CD4-positive, alpha-beta T cell (primary cell): ENCODE measurements around the gene OTOGL. TPM values are rescaled to one million over a fixed set of nuclear protein-coding genes. Genes with fewer than 3 reads are reported as not detected.

ENCODE experiments used
- ATAC-seq: fragments of 200-7000 bp; cut with Tn5 transposase; one replicate; pipeline ENCODE4 v1.10.0; 2022; ENCODE audit warnings: mild to moderate bottlenecking; ENCODE audit not compliant: poor library complexity
- CTCF ChIA-PET: fragments of 350-600 bp; sonication (Branson Sonifier 250); formaldehyde crosslinking; loops from one replicate; lab custom pipeline; 2021; ENCODE audit warnings: antibody characterized with exemption, inconsistent platforms; lab: Charles Lee
- POLR2A ChIA-PET: fragments of 350-600 bp; sonication (Branson Sonifier 250); formaldehyde crosslinking; loops from one replicate; lab custom pipeline; 2021; ENCODE audit warnings: antibody characterized with exemption, inconsistent platforms; lab: Charles Lee
- DNase-seq, 14 experiments: peaks; one replicate each; pipeline ENCODE4 v3.0.0-alpha.2; 2013 to 2020; ENCODE audit warnings: mixed read lengths in 2 of 14
- H3K27ac ChIP-seq, 2 donors: one replicate each; pipeline versions ENCODE4 v1.5.1 to v1.7.0; 2013; ENCODE audit warnings: low read length in 2 of 2, low read depth in 1 of 2, mild to moderate bottlenecking in 1 of 2
- H3K27me3 ChIP-seq, 2 experiments: 1 replicate in 1 of 2; 2 replicates in 1 of 2; pipeline versions ENCODE4 v1.6.1 to v1.7.0; 2013; ENCODE audit warnings: low read length in 2 of 2, control low read depth in 1 of 2, mild to moderate bottlenecking in 1 of 2, moderate library complexity in 1 of 2; ENCODE audit not compliant: insufficient read depth in 2 of 2, control insufficient read depth in 1 of 2
- H3K36me3 ChIP-seq: one replicate; pipeline ENCODE4 v1.6.1; 2013; ENCODE audit warnings: low read length, control low read depth; ENCODE audit not compliant: insufficient read depth
- H3K4me1 ChIP-seq: one replicate; pipeline ENCODE4 v1.6.1; 2013; ENCODE audit warnings: low read length, control low read depth; ENCODE audit not compliant: insufficient read depth
- H3K4me3 ChIP-seq: one replicate; pipeline ENCODE4 v1.5.1; 2013; ENCODE audit warnings: mild to moderate bottlenecking, low read length, moderate library complexity
- H3K9me3 ChIP-seq, 2 experiments: 1 replicate in 1 of 2; 2 replicates in 1 of 2; pipeline versions ENCODE4 v1.6.1 to v1.7.0; 2013; ENCODE audit warnings: low read length in 2 of 2, mild to moderate bottlenecking in 2 of 2, control low read depth in 1 of 2, moderate library complexity in 1 of 2; ENCODE audit not compliant: control insufficient read depth in 1 of 2, insufficient read depth in 1 of 2
- H3K27ac Mint-ChIP-seq: one replicate; pipeline ENCODE4 v1.8.0; 2020; ENCODE audit warnings: mixed read lengths
- H3K27me3 Mint-ChIP-seq: one replicate; pipeline ENCODE4 v1.8.0; 2021; ENCODE audit warnings: mixed read lengths
- H3K36me3 Mint-ChIP-seq: one replicate; pipeline ENCODE4 v1.8.0; 2021; ENCODE audit warnings: low read depth, mixed read lengths
- H3K4me1 Mint-ChIP-seq: one replicate; pipeline ENCODE4 v1.8.0; 2021; ENCODE audit warnings: low read depth, mixed read lengths
- H3K4me3 Mint-ChIP-seq: one replicate; pipeline ENCODE4 v1.8.0; 2020; ENCODE audit warnings: mild to moderate bottlenecking, mixed read lengths
- H3K9me3 Mint-ChIP-seq: one replicate; pipeline ENCODE4 v1.8.0; 2020; ENCODE audit warnings: mixed read lengths
- intact Hi-C, 2 experiments: fragments of 100-400 bp; cut with DNase I in 1 of 2; cut with micrococcal nuclease in 1 of 2; formaldehyde crosslinking; loops; one replicate each; pipeline versions ENCODE4 v1.15.1 to v1.9.0; 2023 to 2025; cut with DNase I, micrococcal nuclease
- total RNA-seq, 174 experiments: library from RNA in 2 of 174; stranded (reverse) in 2 of 174; gene quantifications; one replicate each; pipeline ENCODE4 v1.2.3 and lab custom pipeline; 2021 to 2026
- TF ChIP-seq, protein P1 (sequence below): fragments of 200-600 bp; IDR thresholded peaks from one replicate; pipeline ENCODE4 v1.8.0; 2022; ENCODE audit warnings: antibody characterized with exemption, mild to moderate bottlenecking

The OTOGL gene
- total RNA-seq, 2 experiments from 2014 or later, result not detected

DNA sequence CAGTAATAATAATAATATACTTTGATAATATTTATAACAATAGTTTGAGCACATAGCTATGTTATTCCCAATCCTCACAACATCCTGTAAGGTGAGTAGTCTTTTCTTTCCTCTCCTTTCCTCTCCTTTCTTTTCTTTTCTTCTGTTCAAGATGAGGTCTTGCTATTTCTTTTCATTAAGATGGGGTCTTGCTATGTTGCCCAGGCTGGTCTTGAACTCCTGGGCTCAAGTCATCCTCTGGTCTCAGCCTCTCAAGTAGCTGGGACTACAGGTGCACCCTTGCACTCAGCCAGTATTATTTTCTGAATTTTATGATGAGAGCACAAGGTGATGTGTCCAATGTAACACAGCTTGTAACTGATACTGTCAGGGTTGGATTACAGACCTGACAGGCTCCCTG, 134.6 kb downstream of the OTOGL start:
- no peak overlapping the region for H3K4me3 Mint-ChIP-seq
- no peak for DNase-seq
- no peak for ATAC-seq
- H3K4me1 Mint-ChIP-seq, result no peaks in the 10 kb centered on the region
- peaks cover 8% of the 10 kb centered on the region for H3K27me3 Mint-ChIP-seq
- ChIA-PET CTCF (no interaction called here), POLR2A (no interaction called here)
- no peaks in the 10 kb centered on the region for H3K36me3 ChIP-seq
- TF ChIP-seq, protein P1, sequence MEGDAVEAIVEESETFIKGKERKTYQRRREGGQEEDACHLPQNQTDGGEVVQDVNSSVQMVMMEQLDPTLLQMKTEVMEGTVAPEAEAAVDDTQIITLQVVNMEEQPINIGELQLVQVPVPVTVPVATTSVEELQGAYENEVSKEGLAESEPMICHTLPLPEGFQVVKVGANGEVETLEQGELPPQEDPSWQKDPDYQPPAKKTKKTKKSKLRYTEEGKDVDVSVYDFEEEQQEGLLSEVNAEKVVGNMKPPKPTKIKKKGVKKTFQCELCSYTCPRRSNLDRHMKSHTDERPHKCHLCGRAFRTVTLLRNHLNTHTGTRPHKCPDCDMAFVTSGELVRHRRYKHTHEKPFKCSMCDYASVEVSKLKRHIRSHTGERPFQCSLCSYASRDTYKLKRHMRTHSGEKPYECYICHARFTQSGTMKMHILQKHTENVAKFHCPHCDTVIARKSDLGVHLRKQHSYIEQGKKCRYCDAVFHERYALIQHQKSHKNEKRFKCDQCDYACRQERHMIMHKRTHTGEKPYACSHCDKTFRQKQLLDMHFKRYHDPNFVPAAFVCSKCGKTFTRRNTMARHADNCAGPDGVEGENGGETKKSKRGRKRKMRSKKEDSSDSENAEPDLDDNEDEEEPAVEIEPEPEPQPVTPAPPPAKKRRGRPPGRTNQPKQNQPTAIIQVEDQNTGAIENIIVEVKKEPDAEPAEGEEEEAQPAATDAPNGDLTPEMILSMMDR, result no peak
- no peak overlapping the region for H3K27ac ChIP-seq
- H3K27ac Mint-ChIP-seq, result no peak overlapping the region
- H3K9me3 ChIP-seq, result no peaks in the 10 kb centered on the region
- no peaks in the 10 kb centered on the region for H3K36me3 Mint-ChIP-seq
- no peaks in the 10 kb centered on the region for H3K9me3 Mint-ChIP-seq
- H3K27me3 ChIP-seq, result no peaks in the 10 kb centered on the region
- H3K4me3 ChIP-seq, result no peak overlapping the region
- intact Hi-C loops, result no loop called here
- no peaks in the 10 kb centered on the region for H3K4me1 ChIP-seq

- ChIA-PET POLR2A (no interaction called here), CTCF (no interaction called here)
- intact Hi-C loops, result no loop called here
- peaks cover 2% of the 10 kb centered on the region for H3K9me3 Mint-ChIP-seq
- H3K9me3 ChIP-seq, result no peaks in the 10 kb centered on the region
- H3K4me3 Mint-ChIP-seq, result no peak overlapping the region
- no peak for ATAC-seq
- no peaks in the 10 kb centered on the region for H3K36me3 ChIP-seq
- no peak overlapping the region for H3K27ac Mint-ChIP-seq
- no peaks in the 10 kb centered on the region for H3K36me3 Mint-ChIP-seq
- H3K4me1 ChIP-seq, result no peaks in the 10 kb centered on the region
- no peaks in the 10 kb centered on the region for H3K27me3 ChIP-seq
- TF ChIP-seq, protein P1, result no peak
- H3K4me1 Mint-ChIP-seq, result no peaks in the 10 kb centered on the region
- H3K4me3 ChIP-seq, result no peak overlapping the region
- no peak overlapping the region for H3K27ac ChIP-seq
- H3K27me3 Mint-ChIP-seq, result peaks cover 4% of the 10 kb centered on the region
- DNase-seq, result no peak
Observed at GRCh38 chr12:80234667-80235066, 135.3 kb downstream of the OTOGL start.

DNA sequence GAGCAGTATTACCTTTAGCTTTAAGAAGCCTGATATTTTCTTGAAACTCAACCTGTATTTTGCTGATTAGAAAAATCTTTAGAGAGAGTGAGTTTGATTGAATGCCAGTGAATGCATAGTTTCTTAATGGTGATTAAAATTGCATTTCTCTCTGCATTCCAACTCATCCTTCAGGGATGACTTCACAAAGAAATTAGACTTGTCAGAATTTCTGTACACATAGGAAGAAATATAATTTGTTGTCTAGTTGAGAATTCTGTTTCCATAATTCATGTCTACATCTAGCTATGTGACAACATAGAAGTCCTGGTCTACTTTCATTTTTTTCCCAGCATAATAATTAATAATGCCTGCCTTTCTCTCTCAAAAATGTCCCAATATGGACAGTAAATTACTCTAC, 136.6 kb downstream of the OTOGL start:
- H3K4me3 Mint-ChIP-seq, result no peak overlapping the region
- H3K9me3 Mint-ChIP-seq, result peaks cover 5% of the 10 kb centered on the region
- ATAC-seq, result no peak

More for the DNA sequence above, 136.6 kb downstream of the OTOGL start:
- Histone ChIP-seq H3K27ac (no peak overlapping the region), H3K36me3 (no peaks in the 10 kb centered on the region), H3K9me3 (no peaks in the 10 kb centered on the region), H3K4me1 (no peaks in the 10 kb centered on the region), H3K4me3 (no peak overlapping the region), H3K27me3 (no peaks in the 10 kb centered on the region)
- H3K27me3 Mint-ChIP-seq, result peaks cover 4% of the 10 kb centered on the region
- DNase-seq, result no peak
- H3K4me1 Mint-ChIP-seq, result no peaks in the 10 kb centered on the region
- no peaks in the 10 kb centered on the region for H3K36me3 Mint-ChIP-seq
- POLR2A ChIA-PET, result no interaction called here
- TF ChIP-seq, protein P1, result no peak
- intact Hi-C loops, result no loop called here
- CTCF ChIA-PET, result no interaction called here
- H3K27ac Mint-ChIP-seq, result no peak overlapping the region
